ENCODE data around the gene IFI44L.

The IFI44L gene

GRCh38 chr1:78687914-78688313 lies 67.7 kb downstream of the IFI44L start:
- DNase-seq (ENCODE audit: low read depth in 2 of 2): peak in 1 of 2 experiments; percentile 13

GRCh38 chr1:78688697-78689096 lies 68.4 kb downstream of the IFI44L start:
- DNase-seq (ENCODE audit: low read depth in 2 of 2): peak; percentile 30 to 44

GRCh38 chr1:78690516-78690915 lies 70.3 kb downstream of the IFI44L start:
- DNase-seq (ENCODE audit: low read depth in 2 of 2): no peak

- DNase-seq (ENCODE audit: low read depth in 2 of 2): no peak
Measured at GRCh38 chr1:78691995-78692747, 71.9 kb downstream of the IFI44L start.
